ENCODE measurements around the gene BCL7B. TPM values are rescaled to one million over a fixed set of nuclear protein-coding genes. Genes with fewer than 3 reads are reported as not detected.

The BCL7B gene
- total and polyA plus RNA-seq, 7 donors: 58.1 to 155 (median 114) TPM

DNA sequence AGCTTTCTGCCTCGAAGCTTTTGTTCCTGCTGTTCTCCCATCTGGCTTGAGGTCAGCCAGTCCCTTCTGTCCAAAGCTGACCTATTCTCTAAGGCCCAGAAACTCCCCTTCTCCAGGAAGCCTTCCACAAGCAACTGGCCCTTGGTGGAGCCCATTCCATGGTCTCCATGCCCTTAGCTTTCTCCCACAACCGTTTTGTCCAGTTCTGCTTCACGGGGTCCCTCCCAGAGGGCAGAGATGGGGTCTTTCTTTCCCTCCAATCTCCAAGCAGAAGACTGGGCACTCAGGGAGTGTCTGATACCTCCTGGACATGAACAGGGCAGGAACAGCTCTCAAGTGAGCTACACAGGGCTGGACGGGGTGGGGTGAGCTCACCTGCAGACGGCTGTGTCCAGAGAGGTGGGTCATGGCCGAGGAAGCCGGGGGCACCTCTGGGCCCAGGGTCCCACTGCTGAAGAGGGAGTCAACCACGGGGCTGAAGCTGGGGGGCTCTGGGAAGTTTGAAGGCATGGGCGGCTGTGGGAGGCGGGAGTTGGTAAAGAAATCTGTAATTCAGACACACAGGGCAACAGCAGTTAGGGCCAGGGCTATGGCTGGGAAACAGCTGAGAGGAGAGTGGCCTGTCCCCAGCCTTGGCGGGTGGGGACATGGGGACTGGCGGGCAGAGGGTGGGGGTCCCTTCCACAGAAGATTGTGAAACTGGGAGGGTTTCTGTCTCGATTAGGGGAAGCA is 41.8 kb upstream of the BCL7B start:
- DNase-seq: no peak
- Histone ChIP-seq H3K27me3 (peaks cover 0 to 7% (median 0%) of the 10 kb centered on the region in 3 donors), H3K36me3 (no peaks in the 10 kb centered on the region), H3K27ac (no peak overlapping the region), H3K4me3 (no peak overlapping the region), H3K9me3 (no peaks in the 10 kb centered on the region), H3K4me1 (no peaks in the 10 kb centered on the region)
- 69 to 77% methylated on average over 13 of the region's 13 CpGs for WGBS, 2 donors
- intact Hi-C loops (cut with DNase I): no loop called here
- TF ChIP-seq EP300 (IDR thresholded peaks at IDR 0.05): no peak
- no peak for TF ChIP-seq POLR2A (IDR thresholded peaks at IDR 0.05)
- TF ChIP-seq POLR2AphosphoS5 (IDR thresholded peaks at IDR 0.05): no peak
- TF ChIP-seq, protein P1, sequence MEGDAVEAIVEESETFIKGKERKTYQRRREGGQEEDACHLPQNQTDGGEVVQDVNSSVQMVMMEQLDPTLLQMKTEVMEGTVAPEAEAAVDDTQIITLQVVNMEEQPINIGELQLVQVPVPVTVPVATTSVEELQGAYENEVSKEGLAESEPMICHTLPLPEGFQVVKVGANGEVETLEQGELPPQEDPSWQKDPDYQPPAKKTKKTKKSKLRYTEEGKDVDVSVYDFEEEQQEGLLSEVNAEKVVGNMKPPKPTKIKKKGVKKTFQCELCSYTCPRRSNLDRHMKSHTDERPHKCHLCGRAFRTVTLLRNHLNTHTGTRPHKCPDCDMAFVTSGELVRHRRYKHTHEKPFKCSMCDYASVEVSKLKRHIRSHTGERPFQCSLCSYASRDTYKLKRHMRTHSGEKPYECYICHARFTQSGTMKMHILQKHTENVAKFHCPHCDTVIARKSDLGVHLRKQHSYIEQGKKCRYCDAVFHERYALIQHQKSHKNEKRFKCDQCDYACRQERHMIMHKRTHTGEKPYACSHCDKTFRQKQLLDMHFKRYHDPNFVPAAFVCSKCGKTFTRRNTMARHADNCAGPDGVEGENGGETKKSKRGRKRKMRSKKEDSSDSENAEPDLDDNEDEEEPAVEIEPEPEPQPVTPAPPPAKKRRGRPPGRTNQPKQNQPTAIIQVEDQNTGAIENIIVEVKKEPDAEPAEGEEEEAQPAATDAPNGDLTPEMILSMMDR (IDR thresholded peaks at IDR 0.05): no peak

DNA sequence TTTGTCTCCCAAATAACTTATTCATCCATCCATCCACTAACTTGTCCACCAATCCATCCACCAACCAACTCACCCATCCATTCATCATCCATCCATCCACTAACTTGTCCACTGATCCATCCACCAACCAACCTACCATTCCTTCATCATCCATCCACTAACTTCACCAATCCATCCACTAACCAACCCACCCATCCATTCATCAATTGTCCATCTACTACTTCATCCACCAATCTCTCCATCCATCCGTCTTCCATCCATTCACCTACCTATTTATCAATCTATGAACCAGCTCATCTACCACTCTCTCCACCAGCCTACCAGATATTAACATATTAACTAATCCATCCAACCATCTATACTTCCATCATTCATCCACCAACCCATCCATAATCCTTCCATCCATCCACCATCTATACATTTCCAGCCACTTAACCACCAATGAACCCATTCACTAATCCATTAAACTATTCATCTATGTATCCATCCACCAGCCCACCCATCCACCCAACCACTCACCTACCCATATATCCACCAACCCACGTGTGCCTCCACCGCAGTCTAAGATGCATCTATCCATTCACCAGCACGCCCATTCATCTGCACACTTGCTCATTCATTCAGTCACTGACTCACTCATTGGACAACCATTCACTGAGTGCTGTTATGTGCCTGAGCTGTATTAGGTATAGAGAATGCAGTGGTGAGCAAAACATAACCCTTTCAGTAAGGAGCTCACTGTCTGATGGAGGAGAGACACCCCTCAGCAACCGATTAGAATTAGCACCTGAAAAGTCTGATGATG is 40.7 kb upstream of the BCL7B start:
- H3K9me3 ChIP-seq: no peaks in the 10 kb centered on the region
- intact Hi-C loops (cut with DNase I): no loop called here
- TF ChIP-seq POLR2AphosphoS5 (IDR thresholded peaks at IDR 0.05) (no peak), EP300 (IDR thresholded peaks at IDR 0.05) (no peak), POLR2A (IDR thresholded peaks at IDR 0.05) (no peak)
- TF ChIP-seq, protein P1 (IDR thresholded peaks at IDR 0.05): no peak
- H3K27ac ChIP-seq: no peak overlapping the region
- DNase-seq: no peak
- H3K36me3 ChIP-seq: no peaks in the 10 kb centered on the region
- H3K4me3 ChIP-seq: no peak overlapping the region
- no peaks in the 10 kb centered on the region for H3K4me1 ChIP-seq
- WGBS, 2 donors: 90 to 91% methylated on average over 5 of the region's 5 CpGs
- peaks cover 0 to 7% (median 0%) of the 10 kb centered on the region in 3 donors for H3K27me3 ChIP-seq

DNA sequence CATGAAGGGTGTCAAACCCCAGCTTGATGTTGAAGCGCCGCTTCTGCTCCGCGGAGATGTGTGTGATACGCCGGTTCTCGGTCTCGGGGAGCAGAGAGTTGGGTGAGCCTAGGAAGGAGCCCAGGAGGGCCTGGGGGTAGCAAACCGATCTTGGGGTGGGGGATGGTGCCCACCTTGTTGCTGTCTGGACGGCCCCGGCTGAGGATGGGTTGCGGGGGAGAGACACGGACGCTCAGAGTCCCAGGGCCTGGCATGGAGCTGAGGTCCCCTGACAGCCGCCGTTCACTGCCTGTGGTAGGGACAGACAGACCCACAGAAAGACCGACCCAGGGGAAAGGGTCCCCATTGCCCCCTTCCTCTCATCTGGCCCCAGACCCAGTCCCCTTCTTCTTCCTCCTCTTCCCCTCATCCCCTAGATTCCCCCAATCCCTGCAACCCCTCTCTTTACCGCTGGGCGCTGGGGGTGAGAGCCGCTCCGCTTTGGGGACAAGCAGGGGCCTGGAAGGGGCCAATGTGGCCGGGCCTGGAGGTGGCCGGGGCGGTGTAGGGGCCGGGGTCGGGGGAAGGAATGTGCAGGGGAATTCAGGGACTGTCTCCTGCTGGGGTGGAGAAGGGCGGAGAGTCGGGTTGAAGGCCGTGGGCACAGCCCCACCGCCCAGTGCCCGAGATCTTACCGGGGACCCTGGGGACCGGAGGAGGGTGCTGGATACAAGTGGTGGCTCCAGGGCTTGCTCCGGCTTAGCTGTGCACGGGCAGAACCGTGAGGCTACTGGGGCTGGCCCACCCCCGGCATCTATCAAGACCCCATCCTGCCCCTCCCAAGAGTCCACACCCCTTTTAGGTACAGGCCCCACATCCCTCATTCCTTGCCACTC is 38.9 kb upstream of the BCL7B start:
- intact Hi-C loops (cut with DNase I): no loop called here
- H3K27me3 ChIP-seq: peaks cover 0 to 7% (median 0%) of the 10 kb centered on the region in 3 donors
- 69 to 87% methylated on average over 37 of the region's 37 CpGs for WGBS, 2 donors

DNA sequence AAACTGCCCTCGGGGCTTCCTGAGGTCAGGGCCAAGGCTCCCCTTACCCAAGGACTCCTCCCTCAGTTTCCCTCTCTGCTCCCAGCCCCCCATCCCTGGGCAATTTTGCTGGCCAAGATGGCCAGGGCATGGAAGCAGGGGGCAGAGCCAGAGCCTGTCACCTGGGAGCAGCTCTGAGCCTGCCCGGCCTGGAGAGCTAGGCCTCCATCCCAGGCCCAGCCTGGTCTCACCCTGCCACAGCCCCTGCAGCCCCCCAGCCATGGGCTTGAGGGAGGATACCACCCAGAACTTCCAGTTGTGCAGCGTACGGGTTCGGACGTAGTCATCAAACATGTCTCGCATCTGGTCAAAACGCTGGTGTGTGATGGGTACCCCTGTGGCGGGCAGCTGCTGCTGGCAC is 37.9 kb upstream of the BCL7B start:
- H3K27ac ChIP-seq: no peak overlapping the region
- H3K4me3 ChIP-seq: no peak overlapping the region
- H3K9me3 ChIP-seq: no peaks in the 10 kb centered on the region
- H3K27me3 ChIP-seq: peaks cover 0 to 7% (median 0%) of the 10 kb centered on the region in 3 donors
- 93 to 96% methylated on average over 9 of the region's 9 CpGs for WGBS, 2 donors
- no peak for DNase-seq
- no peaks in the 10 kb centered on the region for H3K4me1 ChIP-seq
- H3K36me3 ChIP-seq: no peaks in the 10 kb centered on the region
- intact Hi-C loops (cut with DNase I): no loop called here
- TF ChIP-seq, protein P1 (IDR thresholded peaks at IDR 0.05): no peak
- TF ChIP-seq EP300 (IDR thresholded peaks at IDR 0.05) (no peak), POLR2AphosphoS5 (IDR thresholded peaks at IDR 0.05) (no peak), POLR2A (IDR thresholded peaks at IDR 0.05) (no peak)

More for the DNA sequence above, 38.9 kb upstream of the BCL7B start:
- no peak for DNase-seq
- Histone ChIP-seq H3K4me1 (no peaks in the 10 kb centered on the region), H3K9me3 (no peaks in the 10 kb centered on the region), H3K4me3 (no peak overlapping the region), H3K36me3 (no peaks in the 10 kb centered on the region), H3K27ac (no peak overlapping the region)
- TF ChIP-seq EP300 (IDR thresholded peaks at IDR 0.05) (no peak), POLR2A (IDR thresholded peaks at IDR 0.05) (no peak), POLR2AphosphoS5 (IDR thresholded peaks at IDR 0.05) (no peak)
- TF ChIP-seq, protein P1 (IDR thresholded peaks at IDR 0.05): no peak

Data from sigmoid colon (tissue), 7 donors.